ENCODE data around the gene IMMP2L.

DNA sequence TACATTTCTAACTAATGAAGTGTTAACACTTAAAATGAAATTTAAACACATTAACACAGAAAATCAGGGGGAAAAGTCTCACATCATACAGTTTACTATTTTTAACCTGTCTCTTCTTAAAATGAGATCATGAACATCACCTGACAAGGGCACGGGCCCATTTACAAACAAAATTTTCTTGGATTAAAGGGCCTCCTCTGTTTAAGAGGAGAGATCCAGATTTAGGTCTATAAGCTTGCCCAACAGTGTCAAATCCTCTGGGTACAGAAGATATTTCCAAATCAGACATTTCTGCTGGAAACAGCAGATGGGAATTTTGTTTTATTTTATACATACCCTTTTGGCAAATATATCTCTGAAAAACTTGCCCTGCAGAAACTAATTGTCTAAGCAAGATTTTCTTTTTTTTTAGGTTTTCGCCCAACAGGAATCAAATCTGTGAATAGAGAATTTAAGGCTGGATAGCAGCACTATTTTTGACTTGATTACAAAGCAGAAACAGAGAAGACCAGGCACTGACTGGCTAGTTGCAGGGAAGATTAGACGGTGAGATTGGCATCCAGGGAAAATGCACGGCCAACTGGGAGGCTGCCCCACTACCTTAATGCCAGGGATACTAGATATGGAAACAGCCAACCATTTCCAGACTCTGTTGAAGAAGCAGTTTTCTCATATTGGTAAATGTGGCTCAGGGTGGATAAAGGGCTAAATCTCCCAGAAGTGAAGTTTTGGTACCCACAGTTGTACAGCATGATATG, 298.0 kb downstream of the IMMP2L start:
- TF ChIP-seq, protein P1, sequence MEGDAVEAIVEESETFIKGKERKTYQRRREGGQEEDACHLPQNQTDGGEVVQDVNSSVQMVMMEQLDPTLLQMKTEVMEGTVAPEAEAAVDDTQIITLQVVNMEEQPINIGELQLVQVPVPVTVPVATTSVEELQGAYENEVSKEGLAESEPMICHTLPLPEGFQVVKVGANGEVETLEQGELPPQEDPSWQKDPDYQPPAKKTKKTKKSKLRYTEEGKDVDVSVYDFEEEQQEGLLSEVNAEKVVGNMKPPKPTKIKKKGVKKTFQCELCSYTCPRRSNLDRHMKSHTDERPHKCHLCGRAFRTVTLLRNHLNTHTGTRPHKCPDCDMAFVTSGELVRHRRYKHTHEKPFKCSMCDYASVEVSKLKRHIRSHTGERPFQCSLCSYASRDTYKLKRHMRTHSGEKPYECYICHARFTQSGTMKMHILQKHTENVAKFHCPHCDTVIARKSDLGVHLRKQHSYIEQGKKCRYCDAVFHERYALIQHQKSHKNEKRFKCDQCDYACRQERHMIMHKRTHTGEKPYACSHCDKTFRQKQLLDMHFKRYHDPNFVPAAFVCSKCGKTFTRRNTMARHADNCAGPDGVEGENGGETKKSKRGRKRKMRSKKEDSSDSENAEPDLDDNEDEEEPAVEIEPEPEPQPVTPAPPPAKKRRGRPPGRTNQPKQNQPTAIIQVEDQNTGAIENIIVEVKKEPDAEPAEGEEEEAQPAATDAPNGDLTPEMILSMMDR (IDR thresholded peaks at IDR 0.05 in 4 of 5, conservative IDR thresholded peaks at IDR 0.05 in 1 of 5): no peak
- no peak for TF ChIP-seq POLR2A (IDR thresholded peaks at IDR 0.05)

Measured in gastrocnemius medialis (tissue), 4 donors.